Inferior parietal cortex (tissue), 1 donor: Measurements from ENCODE around the gene OSBPL5.

Experiments used
- DNase-seq: peaks from one replicate; pipeline ENCODE4 v3.0.0-alpha.2; 2016; ENCODE audit errors: extremely low spot score

OSBPL5 gene

DNA sequence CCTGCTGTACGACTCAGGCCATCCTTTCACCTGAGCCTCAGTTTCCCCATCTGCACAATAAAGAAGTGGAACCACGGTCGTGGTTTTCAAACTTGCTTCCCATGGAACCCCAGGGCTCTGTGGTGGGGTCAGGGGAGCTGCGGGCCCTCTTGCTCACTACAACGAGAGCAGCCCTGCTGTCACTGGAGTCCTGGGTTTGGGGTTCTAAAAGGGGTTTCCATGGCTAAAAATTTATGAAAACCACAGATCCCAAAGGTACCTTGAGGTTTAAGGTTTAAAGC, 62.5 kb downstream of the OSBPL5 start:
- DNase-seq: no peak

GRCh38 chr11:3101921-3102640, 63.0 kb downstream of the OSBPL5 start:
- DNase-seq: no peak

- no peak for DNase-seq
Measured at GRCh38 chr11:3099178-3099577, 65.9 kb downstream of the OSBPL5 start.

GRCh38 chr11:3096909-3097530, 68.1 kb downstream of the OSBPL5 start:
- DNase-seq: no peak

DNA sequence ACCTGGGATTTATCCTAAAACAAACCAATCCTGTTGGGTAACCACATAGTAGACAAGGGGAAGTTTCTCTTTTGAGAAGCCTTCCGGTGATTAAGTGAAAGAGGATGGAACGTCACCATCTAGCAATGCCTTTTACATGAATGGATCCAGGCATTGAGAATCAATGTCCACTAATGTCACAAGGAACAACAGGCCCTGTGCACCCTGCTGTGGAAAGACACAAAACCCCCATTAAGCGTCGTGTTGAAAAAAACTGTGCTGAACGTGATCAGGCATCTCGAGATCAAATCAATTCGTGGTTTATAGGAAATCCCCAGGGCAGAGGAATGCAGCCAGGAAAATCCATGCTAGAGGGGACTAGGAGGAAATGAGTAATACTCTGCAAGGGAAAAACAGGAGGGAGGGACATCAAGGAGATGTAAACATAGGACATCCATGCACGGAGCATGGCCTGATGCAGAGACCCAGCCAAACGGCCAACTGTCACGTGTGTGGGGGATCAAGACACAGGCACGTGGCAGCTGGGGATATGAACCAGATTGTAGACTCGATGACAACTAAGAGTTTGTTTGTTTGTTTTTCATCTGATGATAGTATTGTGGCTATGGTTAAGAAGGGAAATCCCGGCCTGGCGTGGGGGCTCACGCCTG, 69.3 kb downstream of the OSBPL5 start:
- DNase-seq: no peak

DNA sequence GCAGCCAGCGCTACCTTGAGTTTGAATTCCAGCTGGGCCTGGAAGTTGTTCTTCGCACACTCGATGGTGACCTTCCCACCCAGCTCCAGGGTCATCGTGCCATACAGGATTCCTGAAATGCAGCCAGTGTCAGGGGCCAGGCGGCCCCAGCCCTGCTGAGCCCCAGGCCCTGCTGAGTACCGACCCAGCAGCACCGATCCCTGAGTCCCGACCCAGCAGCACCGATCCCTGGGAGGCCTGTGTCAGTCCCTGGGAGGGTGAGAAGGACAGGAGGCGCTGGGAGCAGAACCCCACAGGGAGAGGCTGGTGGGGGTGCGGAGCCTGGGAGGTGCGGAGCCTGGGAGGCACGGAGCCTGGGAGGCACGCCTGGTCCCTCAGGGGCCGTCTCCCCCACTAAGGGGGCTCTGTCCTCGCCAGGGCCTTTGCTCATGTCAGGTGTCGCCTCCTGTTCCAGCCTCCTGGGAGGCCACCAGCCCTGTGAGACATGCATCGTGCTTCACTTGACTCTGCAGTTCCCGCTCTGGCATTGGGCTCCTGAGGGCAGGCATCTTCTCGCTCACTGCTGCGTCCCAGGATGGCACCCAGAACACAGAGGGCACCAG, 70.8 kb downstream of the OSBPL5 start:
- no peak for DNase-seq

DNA sequence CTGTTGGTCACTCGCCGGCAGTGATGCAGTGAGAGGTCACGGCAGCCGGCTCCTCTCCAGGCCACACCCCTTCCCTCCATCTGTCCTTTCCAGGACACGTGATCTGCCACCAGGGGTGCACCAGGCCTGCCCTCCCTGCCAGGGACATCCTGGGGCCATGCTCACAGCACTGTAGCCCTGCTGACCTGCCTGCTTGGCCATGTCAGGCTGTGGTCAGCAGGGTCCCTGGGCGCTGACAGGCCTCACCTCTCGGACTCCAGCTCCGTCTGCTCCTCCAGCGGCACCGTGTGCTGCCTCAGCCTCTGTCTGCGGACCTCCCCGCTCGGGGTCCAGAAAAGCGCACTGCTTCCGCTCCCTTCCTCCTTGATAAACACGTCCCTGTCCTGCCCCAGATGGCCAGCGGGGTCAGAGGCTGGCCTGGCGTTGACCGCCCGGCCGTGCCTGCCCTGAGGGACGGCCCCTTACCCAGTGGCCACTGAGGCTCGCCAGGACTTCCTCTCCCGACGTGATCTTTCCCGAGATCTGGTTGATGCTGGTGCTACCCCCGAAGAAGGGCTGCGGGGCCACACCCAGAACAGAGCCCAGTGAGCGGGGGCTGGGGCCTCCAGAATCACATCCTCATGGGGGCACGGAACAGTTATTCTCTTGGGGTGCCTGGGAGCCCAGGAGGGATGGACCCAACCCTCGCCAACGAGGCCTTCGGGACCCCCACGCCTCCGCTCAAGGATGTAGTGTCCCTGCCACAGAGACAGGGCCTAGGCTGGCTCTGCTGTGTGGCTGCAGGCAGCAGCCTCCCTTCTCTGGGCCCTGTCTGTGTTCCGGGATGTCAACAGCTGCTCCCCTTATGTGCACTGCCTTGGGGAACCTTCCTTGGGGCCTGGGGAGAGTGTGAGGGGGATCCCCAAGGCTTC, 71.6 kb downstream of the OSBPL5 start:
- DNase-seq: no peak

- no peak for DNase-seq
Measured at GRCh38 chr11:3092603-3093141, 72.4 kb downstream of the OSBPL5 start.

DNA sequence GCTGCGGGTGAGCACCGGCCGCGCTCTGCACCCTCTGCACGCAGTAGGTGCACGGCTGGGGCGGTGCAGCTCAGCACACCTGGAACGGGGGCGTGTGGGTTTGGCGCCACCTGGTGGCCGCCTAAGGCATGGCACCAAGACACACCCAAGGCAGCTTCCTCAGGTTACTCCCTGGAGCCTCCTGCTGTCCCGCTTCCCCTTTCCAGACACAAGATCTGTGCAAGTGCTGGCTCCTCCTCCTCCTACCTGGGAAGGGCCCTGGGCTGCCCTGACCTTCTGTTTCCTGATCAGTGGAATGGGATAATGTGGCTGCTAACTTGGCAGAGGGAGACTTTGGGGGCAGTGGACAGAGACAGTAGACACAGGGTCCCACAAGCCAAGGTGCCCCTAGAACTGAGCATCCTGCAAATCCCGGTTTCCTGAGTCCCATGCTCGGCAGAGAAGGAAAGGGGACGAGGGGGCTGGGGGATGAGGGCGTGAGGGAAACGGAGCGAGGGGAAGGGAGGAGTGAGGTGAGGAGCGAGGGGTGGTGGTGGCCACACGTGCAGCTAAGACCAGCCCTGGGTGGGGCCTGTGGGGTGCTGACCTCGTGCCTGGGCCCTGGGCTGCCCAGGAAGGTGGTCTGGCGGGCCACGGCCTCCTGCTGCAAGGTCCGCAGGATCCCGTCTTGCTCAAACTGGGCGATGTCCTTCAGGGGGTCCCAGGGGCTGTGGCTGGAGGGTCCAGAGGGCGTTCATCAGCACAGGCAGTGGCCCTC, 73.1 kb downstream of the OSBPL5 start:
- peak; percentile 66 for DNase-seq

DNA sequence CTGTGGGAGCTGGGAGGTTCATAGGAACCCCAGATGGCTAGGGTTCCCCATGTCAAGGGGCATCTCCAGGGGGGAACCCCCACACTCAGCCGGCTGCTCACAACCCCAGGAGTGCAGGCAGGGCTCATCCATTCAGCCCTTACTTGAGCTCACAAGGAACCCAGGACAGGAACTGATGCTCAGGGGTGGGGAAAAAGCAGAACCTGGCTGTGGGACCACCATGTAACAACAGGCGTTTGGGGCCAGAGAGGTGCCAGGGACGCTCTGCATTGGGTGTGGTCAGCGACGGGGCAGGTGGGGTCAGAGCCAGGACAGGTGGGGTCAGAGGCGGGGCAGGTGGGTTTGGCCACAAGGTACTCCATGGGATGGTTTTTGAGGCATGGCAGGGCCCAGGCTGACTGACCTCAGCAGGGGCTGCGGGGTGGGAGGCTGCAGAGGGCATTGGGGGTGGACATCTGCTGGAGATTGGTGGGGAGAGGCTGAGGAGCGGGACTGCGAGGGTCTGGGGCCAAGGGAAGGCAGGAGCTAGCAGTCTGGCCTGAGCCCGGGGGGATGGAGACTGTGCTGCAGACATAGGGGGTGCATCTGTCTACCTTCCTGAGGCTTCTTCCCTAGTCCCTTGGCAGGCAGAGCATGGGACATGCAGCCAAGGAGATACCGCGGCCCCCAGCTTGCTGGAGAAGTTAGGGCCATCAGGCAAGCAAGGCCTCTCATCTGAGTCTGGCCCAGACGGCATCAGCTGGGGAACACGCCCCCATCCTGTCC, 73.8 kb downstream of the OSBPL5 start:
- no peak for DNase-seq

- no peak for DNase-seq
Measured at GRCh38 chr11:3090096-3090901, 74.8 kb downstream of the OSBPL5 start.

DNA sequence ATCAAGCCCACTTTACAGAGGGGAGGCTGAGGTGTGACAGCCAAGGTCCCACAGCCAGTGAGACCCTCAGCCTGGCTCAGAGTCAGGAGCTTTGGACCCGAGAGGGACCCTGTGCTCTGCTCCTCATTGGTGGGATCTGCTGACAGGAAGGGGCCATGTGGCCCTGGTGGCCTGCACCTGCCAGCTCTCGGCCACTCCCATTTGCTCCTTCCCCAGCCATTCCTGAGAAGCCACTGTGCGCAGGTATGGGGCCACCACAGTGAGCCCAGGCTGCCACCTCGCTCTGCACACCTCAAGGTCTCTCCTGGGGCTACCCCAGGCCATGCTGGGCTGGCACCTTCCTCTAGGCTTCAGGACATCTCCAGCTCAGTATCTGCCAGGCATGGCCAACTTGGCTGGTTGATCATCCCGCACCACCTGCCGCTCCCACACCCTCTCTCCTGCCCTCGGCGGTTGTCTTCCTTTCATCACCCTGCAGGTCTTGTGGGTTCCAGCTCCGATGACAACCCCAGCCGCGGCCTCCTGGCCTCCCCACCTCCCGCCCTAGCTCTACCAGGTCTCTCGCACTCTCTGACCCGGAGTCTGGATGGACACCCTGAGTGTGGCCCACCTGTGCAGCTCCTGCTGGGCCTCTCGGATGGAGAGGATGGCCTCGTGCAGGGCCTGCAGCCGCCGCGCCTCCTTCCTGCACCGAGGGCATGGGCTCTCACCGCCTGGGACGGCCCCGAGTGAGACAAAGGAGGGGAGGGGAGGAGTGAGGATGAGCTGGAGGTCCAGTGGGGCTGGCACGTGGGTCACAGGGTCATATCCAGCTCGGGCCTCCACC, 75.7 kb downstream of the OSBPL5 start:
- no peak for DNase-seq

DNA sequence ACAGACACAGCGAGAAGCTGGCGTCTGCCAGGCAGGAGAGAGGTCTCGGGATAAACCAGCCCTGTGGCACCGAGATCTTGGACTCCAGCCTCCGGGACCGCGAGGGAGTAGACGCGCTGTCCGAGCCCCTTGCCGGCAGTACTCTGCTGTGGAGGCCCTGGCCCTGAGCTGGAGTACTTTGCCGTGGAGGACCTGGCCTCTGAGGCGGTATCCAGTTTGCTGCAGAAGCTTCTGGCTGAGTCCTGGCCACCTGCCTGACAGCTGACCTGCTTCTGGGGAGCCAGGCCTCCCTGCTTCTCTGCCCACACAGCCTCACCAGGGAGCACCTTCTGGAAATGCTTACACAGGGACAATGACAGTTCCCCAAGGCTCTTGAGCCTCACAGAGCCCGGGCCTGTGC, 76.3 kb downstream of the OSBPL5 start:
- DNase-seq: no peak

- no peak for DNase-seq
Measured at GRCh38 chr11:3087821-3088800, 77.0 kb downstream of the OSBPL5 start.

- DNase-seq: no peak
Measured at GRCh38 chr11:3087373-3087772, 77.7 kb downstream of the OSBPL5 start.

DNA sequence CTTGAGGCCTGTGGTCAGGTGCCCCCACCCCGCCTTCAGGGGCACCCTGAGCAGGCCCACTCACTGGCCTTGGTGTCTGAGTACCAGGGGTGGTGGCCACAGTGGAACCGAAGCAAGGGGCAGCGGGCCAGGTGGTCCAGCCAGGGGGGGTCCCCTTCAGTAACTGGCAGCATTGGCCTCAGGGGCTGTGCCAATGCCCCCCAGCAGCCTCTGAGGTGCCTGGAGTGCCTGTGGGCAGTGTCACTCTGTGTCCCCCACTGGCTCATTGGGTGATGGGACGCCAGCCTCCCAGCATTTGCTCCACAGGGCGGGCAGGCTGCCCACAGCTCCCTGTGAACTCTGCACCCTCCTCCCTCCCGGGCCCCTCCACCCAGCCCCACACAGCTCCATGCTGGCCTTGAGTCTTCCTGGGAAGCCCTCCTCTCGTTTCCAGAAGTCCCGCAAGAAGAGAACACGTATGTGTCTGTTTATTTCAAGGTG, 78.4 kb downstream of the OSBPL5 start:
- DNase-seq: no peak

- DNase-seq: no peak
Measured at GRCh38 chr11:3086114-3086513, 79.0 kb downstream of the OSBPL5 start.
